Trophoblast cell (in vitro differentiated cells and primary cell): ENCODE results near the gene YBX1.

Source experiments
- DNase-seq, 2 donors: peaks; one replicate each; pipeline ENCODE4 v3.0.0-alpha.2; 2016
- H2AFZ ChIP-seq: 2 replicates; pipeline ENCODE4 v1.6.1; 2013; ENCODE audit warnings: low read length, moderate library complexity, mild to moderate bottlenecking; ENCODE audit not compliant: insufficient read depth, poor library complexity
- H2AK5ac ChIP-seq: 2 replicates; pipeline ENCODE4 v1.6.1; 2013; ENCODE audit warnings: mild to moderate bottlenecking, low read length
- H2BK120ac ChIP-seq: 2 replicates; pipeline ENCODE4 v1.6.1; 2013; ENCODE audit warnings: low read length, mild to moderate bottlenecking, moderate library complexity; ENCODE audit not compliant: insufficient read depth, poor library complexity
- H2BK12ac ChIP-seq: 2 replicates; pipeline ENCODE4 v1.6.1; 2013; ENCODE audit warnings: mild to moderate bottlenecking, low read length, moderate library complexity
- H2BK5ac ChIP-seq: 2 replicates; pipeline ENCODE4 v1.6.1; 2013; ENCODE audit warnings: low read length, low read depth, moderate library complexity, mild to moderate bottlenecking; ENCODE audit not compliant: poor library complexity
- H3K14ac ChIP-seq: 2 replicates; pipeline ENCODE4 v1.6.1; 2013; ENCODE audit warnings: mild to moderate bottlenecking, low read length
- H3K18ac ChIP-seq: 2 replicates; pipeline ENCODE4 v1.6.1; 2013; ENCODE audit warnings: mild to moderate bottlenecking, low read length
- H3K23ac ChIP-seq: 2 replicates; pipeline ENCODE4 v1.6.1; 2013; ENCODE audit warnings: low read length
- H3K27ac ChIP-seq: 2 replicates; pipeline ENCODE4 v1.5.1; 2013; ENCODE audit warnings: low read depth, mild to moderate bottlenecking, inconsistent platforms, low read length, moderate library complexity
- H3K27me3 ChIP-seq: 2 replicates; pipeline ENCODE4 v1.6.1; 2013; ENCODE audit warnings: inconsistent platforms, mild to moderate bottlenecking, low read length, moderate library complexity; ENCODE audit not compliant: insufficient read depth
- H3K36me3 ChIP-seq, 2 experiments: 1 replicate in 1 of 2; 2 replicates in 1 of 2; pipeline ENCODE4 v1.6.1; 2013; ENCODE audit warnings: low read length in 2 of 2, mild to moderate bottlenecking in 2 of 2, moderate library complexity in 1 of 2; ENCODE audit not compliant: insufficient read depth in 2 of 2, control insufficient read depth in 1 of 2
- H3K4ac ChIP-seq: 2 replicates; pipeline ENCODE4 v1.6.1; 2013; ENCODE audit warnings: low read depth, mild to moderate bottlenecking, low read length, moderate library complexity
- H3K4me1 ChIP-seq, 2 experiments: 1 replicate in 1 of 2; 2 replicates in 1 of 2; pipeline ENCODE4 v1.6.1; 2013; ENCODE audit warnings: low read length in 2 of 2, mild to moderate bottlenecking in 2 of 2, moderate library complexity in 1 of 2; ENCODE audit not compliant: insufficient read depth in 2 of 2, control insufficient read depth in 1 of 2
- H3K4me2 ChIP-seq: 2 replicates; pipeline ENCODE4 v1.6.1; 2013; ENCODE audit warnings: inconsistent platforms, mild to moderate bottlenecking, low read length, moderate library complexity
- H3K4me3 ChIP-seq: 2 replicates; pipeline ENCODE4 v1.5.1; 2013; ENCODE audit warnings: mild to moderate bottlenecking, low read depth, low read length, inconsistent platforms
- H3K79me1 ChIP-seq: one replicate; pipeline ENCODE4 v1.6.1; 2013; ENCODE audit warnings: low read length
- H3K79me2 ChIP-seq: 2 replicates; pipeline ENCODE4 v1.6.1; 2013; ENCODE audit warnings: low read length, mild to moderate bottlenecking; ENCODE audit not compliant: control insufficient read depth, insufficient read depth, poor library complexity
- H3K9ac ChIP-seq: 2 replicates; pipeline ENCODE4 v1.6.1; 2013; ENCODE audit warnings: mild to moderate bottlenecking, low read length
- H3K9me3 ChIP-seq: 2 replicates; pipeline ENCODE4 v1.6.1; 2013; ENCODE audit warnings: low read depth, mild to moderate bottlenecking, control low read depth, inconsistent platforms, low read length; ENCODE audit not compliant: insufficient read depth
- H4K12ac ChIP-seq: 2 replicates; pipeline ENCODE4 v1.6.1; 2013; ENCODE audit warnings: low read depth, mild to moderate bottlenecking, low read length, moderate library complexity
- H4K8ac ChIP-seq: 2 replicates; pipeline ENCODE4 v1.6.1; 2013; ENCODE audit warnings: low read depth, mild to moderate bottlenecking, low read length, moderate library complexity
- H4K91ac ChIP-seq: one replicate; pipeline ENCODE4 v1.6.1; 2013; ENCODE audit warnings: low read depth, mild to moderate bottlenecking, low read length, moderate library complexity
- WGBS: extraction: QIAGEN DNeasy Blood & Tissue Kit; methylation state at CpG from one replicate; pipeline ENCODE4 v1.1.7; 2013; ENCODE audit warnings: missing lambda C conversion rate; ENCODE audit not compliant: insufficient read length, insufficient coverage; ENCODE audit errors: extremely low coverage; 5-methylcytosine and 5-hydroxymethylcytosine counted together

The YBX1 gene

GRCh38 chr1:42692911-42693310 lies 10.7 kb downstream of the YBX1 start:
- Histone ChIP-seq H3K14ac (no peak overlapping the region), H4K12ac (no peak overlapping the region), H3K23ac (no peak overlapping the region), H3K36me3 (peaks cover 3 to 21% of the 10 kb centered on the region in 2 experiments), H4K91ac (no peak overlapping the region), H2BK12ac (no peak overlapping the region), H3K18ac (no peak overlapping the region), H3K4me1 (peaks cover 3 to 4% of the 10 kb centered on the region in 2 experiments), H3K9ac (no peak overlapping the region), H3K4ac (peak overlapping the region; percentile 87), H2AFZ (no peak overlapping the region), H3K27ac (no peak overlapping the region), H3K79me2 (peaks cover 5% of the 10 kb centered on the region), H2BK120ac (no peak overlapping the region), H2BK5ac (no peak overlapping the region), H4K8ac (no peak overlapping the region), H2AK5ac (no peak overlapping the region), H3K79me1 (no peaks in the 10 kb centered on the region), H3K9me3 (no peaks in the 10 kb centered on the region), H3K27me3 (no peaks in the 10 kb centered on the region), H3K4me2 (no peak overlapping the region), H3K4me3 (no peak overlapping the region)
- whole genome bisulfite sequencing, result no CpG with 5 or more reads among the region's 2 CpGs
- no peak for DNase-seq

GRCh38 chr1:42698081-42698813 lies 16.0 kb downstream of the YBX1 start:
- no peak overlapping the region for H4K91ac ChIP-seq
- no peak overlapping the region for H3K4me3 ChIP-seq
- H4K8ac ChIP-seq, result no peak overlapping the region
- no CpG with 5 or more reads among the region's 4 CpGs for WGBS
- no peak overlapping the region for H2BK120ac ChIP-seq
- H3K18ac ChIP-seq, result no peak overlapping the region
- no peak overlapping the region for H3K4me2 ChIP-seq
- no peak overlapping the region for H2AFZ ChIP-seq
- no peak overlapping the region for H4K12ac ChIP-seq
- H3K9me3 ChIP-seq, result no peaks in the 10 kb centered on the region
- no peak overlapping the region for H3K4ac ChIP-seq
- H3K79me1 ChIP-seq, result no peaks in the 10 kb centered on the region
- no peak overlapping the region for H2BK5ac ChIP-seq
- no peak overlapping the region for H3K14ac ChIP-seq
- no peak for DNase-seq
- peaks cover 14 to 47% of the 10 kb centered on the region in 2 experiments for H3K36me3 ChIP-seq
- H3K27me3 ChIP-seq, result no peaks in the 10 kb centered on the region
- no peaks in the 10 kb centered on the region for H3K4me1 ChIP-seq
- no peak overlapping the region for H2BK12ac ChIP-seq
- H3K23ac ChIP-seq, result no peak overlapping the region
- H3K79me2 ChIP-seq, result no peaks in the 10 kb centered on the region
- H3K9ac ChIP-seq, result no peak overlapping the region
- H3K27ac ChIP-seq, result no peak overlapping the region
- H2AK5ac ChIP-seq, result no peak overlapping the region

GRCh38 chr1:42700006-42700405 lies 17.8 kb downstream of the YBX1 start:
- Histone ChIP-seq H3K27ac (no peak overlapping the region), H3K27me3 (no peaks in the 10 kb centered on the region), H3K9me3 (no peaks in the 10 kb centered on the region), H3K79me2 (no peaks in the 10 kb centered on the region), H3K79me1 (no peaks in the 10 kb centered on the region), H4K12ac (no peak overlapping the region), H3K18ac (no peak overlapping the region), H3K4me2 (no peak overlapping the region), H3K4ac (no peak overlapping the region), H3K14ac (no peak overlapping the region), H2AK5ac (no peak overlapping the region), H3K36me3 (peaks cover 19 to 56% of the 10 kb centered on the region in 2 experiments), H2AFZ (no peak overlapping the region), H3K4me3 (no peak overlapping the region), H2BK120ac (no peak overlapping the region), H3K4me1 (no peaks in the 10 kb centered on the region), H3K9ac (no peak overlapping the region), H2BK5ac (no peak overlapping the region), H3K23ac (no peak overlapping the region), H2BK12ac (no peak overlapping the region), H4K91ac (no peak overlapping the region), H4K8ac (no peak overlapping the region)
- DNase-seq, result no peak

- H3K9ac ChIP-seq, result no peak overlapping the region
- no peak overlapping the region for H4K12ac ChIP-seq
- H2BK12ac ChIP-seq, result no peak overlapping the region
- H3K18ac ChIP-seq, result no peak overlapping the region
- no peak overlapping the region for H2AK5ac ChIP-seq
- no peaks in the 10 kb centered on the region for H3K4me1 ChIP-seq
- no peak overlapping the region for H3K23ac ChIP-seq
- H3K36me3 ChIP-seq, result peaks cover 24 to 40% of the 10 kb centered on the region in 2 experiments
- no peak overlapping the region for H3K27ac ChIP-seq
- H3K9me3 ChIP-seq, result no peaks in the 10 kb centered on the region
- WGBS, result no CpG with 5 or more reads among the region's 7 CpGs
- H3K79me1 ChIP-seq, result no peaks in the 10 kb centered on the region
- no peak overlapping the region for H3K4me2 ChIP-seq
- no peak overlapping the region for H2AFZ ChIP-seq
- H4K8ac ChIP-seq, result no peak overlapping the region
- no peak overlapping the region for H3K14ac ChIP-seq
- H3K4ac ChIP-seq, result no peak overlapping the region
- H3K4me3 ChIP-seq, result no peak overlapping the region
- no peaks in the 10 kb centered on the region for H3K79me2 ChIP-seq
- H2BK120ac ChIP-seq, result no peak overlapping the region
- DNase-seq, result no peak
- no peak overlapping the region for H4K91ac ChIP-seq
- no peak overlapping the region for H2BK5ac ChIP-seq
- no peaks in the 10 kb centered on the region for H3K27me3 ChIP-seq
Observed at GRCh38 chr1:42703888-42704464, 21.8 kb downstream of the YBX1 start.
